GM18951 (cell line): ENCODE data around the gene KLK14.

Source experiments
- POLR2A ChIP-seq: IDR thresholded peaks from 4 replicates; pipeline ENCODE4 v1.6.1; 2011; ENCODE audit warnings: mild to moderate bottlenecking; ENCODE audit not compliant: insufficient read length, insufficient read depth; ENCODE audit errors: extremely low read depth
- in situ Hi-C: fragments of 300-500 bp; cut with MboI; formaldehyde crosslinking; loops from one replicate; pipeline ENCODE4 v1.12.0; 2022; ENCODE audit warnings: low sequenced_read_pairs, mixed read lengths, inconsistent platforms; ENCODE audit not compliant: unreplicated experiment

Gene KLK14

GRCh38 chr19:51031880-51032225 is 50.8 kb downstream of the KLK14 start:
- TF ChIP-seq POLR2A: no peak
- in situ Hi-C loops: no loop called here

DNA sequence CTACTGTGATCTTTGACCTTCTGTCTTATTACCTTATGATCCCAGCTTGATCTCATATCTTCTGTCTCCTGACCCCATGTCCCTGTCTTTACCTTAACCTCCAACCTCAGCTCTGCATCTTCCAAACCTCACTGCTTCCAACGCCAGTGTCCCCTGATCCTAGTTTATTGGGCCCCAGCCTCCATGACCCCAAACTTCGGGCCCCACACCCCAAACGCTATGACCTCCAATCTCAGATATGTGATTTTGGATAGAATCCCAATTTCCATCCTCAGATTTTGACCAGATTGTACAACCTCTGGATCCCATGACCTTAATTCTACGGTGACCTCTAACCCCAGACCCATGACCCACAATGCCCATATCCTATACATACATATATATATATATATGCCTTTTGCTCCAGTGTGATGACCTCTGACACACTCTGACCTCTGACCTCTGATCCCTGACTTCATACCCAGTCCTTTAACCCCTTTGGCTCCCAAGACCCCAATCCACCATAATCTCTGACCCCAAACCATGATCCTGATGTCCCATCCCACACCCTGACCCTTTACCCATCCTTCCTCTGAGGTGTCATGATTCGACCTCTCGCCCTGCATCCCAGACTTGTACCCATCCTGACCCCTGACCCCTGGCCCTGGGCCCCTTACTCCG is 51.3 kb downstream of the KLK14 start:
- in situ Hi-C loops: no loop called here
- TF ChIP-seq POLR2A: no peak

GRCh38 chr19:51030631-51031030 is 52.1 kb downstream of the KLK14 start:
- in situ Hi-C loops: no loop called here
- no peak for TF ChIP-seq POLR2A

- TF ChIP-seq POLR2A: no peak
- in situ Hi-C loops: no loop called here
These were observed 53.0 kb downstream of the KLK14 start for GRCh38 chr19:51029718-51030117.
